Naive B cell (primary cell): Measurements from ENCODE around the gene ZNF496. TPM values are rescaled to one million over a fixed set of nuclear protein-coding genes. Genes with fewer than 3 reads are reported as not detected.
A peak's percentile ranks its signal among the peaks of the same experiment; 100 is the strongest.

Source experiments
- ATAC-seq, 2 donors: fragments of 150-1000 bp; cut with Tn5 transposase; 2 replicates each; pipeline ENCODE4 v1.10.0; 2021; ENCODE audit warnings: low read depth in 2 of 2, mild to moderate bottlenecking in 2 of 2, moderate library complexity in 2 of 2
- DNase-seq: peaks from one replicate; pipeline ENCODE4 v3.0.0; 2022
- H3K27ac Mint-ChIP-seq, 6 donors: one replicate each; pipeline ENCODE4 v1.8.0; 2020 to 2022; ENCODE audit warnings: mild to moderate bottlenecking in 6 of 6, mixed read lengths in 6 of 6, moderate library complexity in 5 of 6, inconsistent platforms in 2 of 6
- H3K27me3 Mint-ChIP-seq, 3 donors: one replicate each; pipeline ENCODE4 v1.8.0; 2021 to 2022; ENCODE audit warnings: mixed read lengths in 3 of 3, mild to moderate bottlenecking in 1 of 3
- H3K36me3 Mint-ChIP-seq, 2 donors: one replicate each; pipeline ENCODE4 v1.8.0; 2020 to 2022; ENCODE audit warnings: mixed read lengths in 2 of 2, inconsistent platforms in 1 of 2, mild to moderate bottlenecking in 1 of 2
- H3K4me1 Mint-ChIP-seq, 3 donors: one replicate each; pipeline ENCODE4 v1.8.0; 2020 to 2022; ENCODE audit warnings: mixed read lengths in 3 of 3, inconsistent platforms in 1 of 3, mild to moderate bottlenecking in 1 of 3, moderate library complexity in 1 of 3
- H3K4me3 Mint-ChIP-seq, 8 donors: one replicate each; pipeline ENCODE4 v1.8.0; 2020 to 2022; ENCODE audit warnings: mild to moderate bottlenecking in 8 of 8, mixed read lengths in 8 of 8, moderate library complexity in 8 of 8, inconsistent platforms in 2 of 8
- H3K9me3 Mint-ChIP-seq, 7 donors: one replicate each; pipeline ENCODE4 v1.8.0; 2020 to 2022; ENCODE audit warnings: mixed read lengths in 7 of 7, mild to moderate bottlenecking in 5 of 7, inconsistent platforms in 2 of 7, moderate library complexity in 1 of 7
- polyA plus RNA-seq, 6 donors: library from polyadenylated mRNA; unstranded; fragments of 300-500 nt; fragmentation: Illumina TruSeq; gene quantifications; one replicate each; pipeline ENCODE4 v1.2.3, GENCODE V29; 2021; ENCODE audit warnings: low read depth in 6 of 6

The ZNF496 gene
- polyA plus RNA-seq, 6 donors from 2014 or later, result 2.8 to 6.6 (median 4.6) TPM

DNA sequence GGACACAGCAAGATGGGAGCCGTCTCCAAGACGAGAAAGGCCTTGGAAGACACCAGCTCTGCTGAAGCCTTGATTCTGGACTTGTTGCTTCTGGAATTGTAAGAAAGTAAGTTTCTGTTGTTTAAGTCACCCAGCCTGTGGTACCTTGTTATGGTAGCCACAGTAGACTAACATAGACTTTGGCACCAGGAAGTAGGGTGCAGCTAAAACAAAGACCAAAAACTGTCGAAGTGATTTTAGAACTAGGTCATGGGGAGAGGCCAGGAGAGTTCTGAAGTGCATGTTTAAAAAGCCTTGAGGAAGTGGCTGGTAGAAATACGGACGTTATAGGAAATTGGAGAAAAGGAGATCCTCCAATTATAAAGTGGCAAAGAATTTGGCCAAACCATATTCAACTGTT is 28.5 kb downstream of the ZNF496 start:
- Mint-ChIP-seq H3K9me3 (no peaks in the 10 kb centered on the region), H3K4me1 (peaks cover 0 to 4% (median 0%) of the 10 kb centered on the region in 3 donors), H3K27ac (no peak overlapping the region), H3K36me3 (peaks cover 30 to 35% of the 10 kb centered on the region in 2 donors), H3K4me3 (no peak overlapping the region), H3K27me3 (no peaks in the 10 kb centered on the region)
- DNase-seq, result no peak
- ATAC-seq, result no peak

- ATAC-seq (no peak), DNase-seq (no peak)
- Mint-ChIP-seq H3K36me3 (peaks cover 19 to 27% of the 10 kb centered on the region in 2 donors), H3K27ac (peak overlapping the region in 1 of 6 donors; percentile 33), H3K9me3 (no peaks in the 10 kb centered on the region), H3K27me3 (no peaks in the 10 kb centered on the region), H3K4me1 (peaks cover 0 to 4% (median 0%) of the 10 kb centered on the region in 3 donors), H3K4me3 (no peak overlapping the region)
Observed at GRCh38 chr1:247301176-247301540, 30.5 kb downstream of the ZNF496 start.

DNA sequence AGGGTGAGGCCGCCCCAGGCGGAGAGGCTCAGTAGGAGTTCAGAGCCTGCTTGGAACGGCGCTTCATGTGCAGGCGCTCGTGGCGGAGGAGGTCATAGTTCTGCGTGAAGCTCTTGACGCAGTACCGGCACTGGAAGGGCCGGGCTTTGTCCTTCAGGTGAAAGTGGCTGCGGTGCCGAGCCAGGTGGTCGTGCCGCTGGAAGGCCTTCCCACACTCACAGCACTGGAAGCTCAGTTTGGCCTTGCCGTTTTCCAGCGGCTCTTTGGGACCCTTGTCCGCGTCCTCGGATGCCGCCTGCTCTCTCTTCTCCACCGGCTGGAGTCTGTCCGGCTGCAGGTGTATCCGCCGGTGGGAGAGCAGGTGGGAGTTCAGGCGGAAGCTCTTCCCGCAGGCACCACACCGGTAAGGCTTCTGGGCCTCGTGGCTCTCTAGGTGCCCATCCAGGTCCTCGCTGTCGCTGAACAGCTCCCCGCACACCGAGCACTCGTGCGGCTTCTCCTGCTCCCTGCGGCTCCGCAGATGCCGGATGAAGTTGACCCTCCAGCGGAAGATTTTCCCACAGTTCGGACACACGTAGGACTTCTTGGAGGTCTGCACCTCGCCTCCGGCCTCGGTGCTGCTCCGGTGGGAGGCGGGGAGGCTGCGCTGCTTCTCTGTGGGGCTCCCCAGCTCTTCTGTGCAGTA is 31.0 kb downstream of the ZNF496 start:
- Mint-ChIP-seq H3K4me3 (no peak overlapping the region), H3K27me3 (no peaks in the 10 kb centered on the region), H3K36me3 (peaks cover 19 to 27% of the 10 kb centered on the region in 2 donors), H3K9me3 (no peaks in the 10 kb centered on the region), H3K27ac (no peak overlapping the region), H3K4me1 (peaks cover 0 to 4% (median 0%) of the 10 kb centered on the region in 3 donors)
- ATAC-seq, result no peak
- no peak for DNase-seq

DNA sequence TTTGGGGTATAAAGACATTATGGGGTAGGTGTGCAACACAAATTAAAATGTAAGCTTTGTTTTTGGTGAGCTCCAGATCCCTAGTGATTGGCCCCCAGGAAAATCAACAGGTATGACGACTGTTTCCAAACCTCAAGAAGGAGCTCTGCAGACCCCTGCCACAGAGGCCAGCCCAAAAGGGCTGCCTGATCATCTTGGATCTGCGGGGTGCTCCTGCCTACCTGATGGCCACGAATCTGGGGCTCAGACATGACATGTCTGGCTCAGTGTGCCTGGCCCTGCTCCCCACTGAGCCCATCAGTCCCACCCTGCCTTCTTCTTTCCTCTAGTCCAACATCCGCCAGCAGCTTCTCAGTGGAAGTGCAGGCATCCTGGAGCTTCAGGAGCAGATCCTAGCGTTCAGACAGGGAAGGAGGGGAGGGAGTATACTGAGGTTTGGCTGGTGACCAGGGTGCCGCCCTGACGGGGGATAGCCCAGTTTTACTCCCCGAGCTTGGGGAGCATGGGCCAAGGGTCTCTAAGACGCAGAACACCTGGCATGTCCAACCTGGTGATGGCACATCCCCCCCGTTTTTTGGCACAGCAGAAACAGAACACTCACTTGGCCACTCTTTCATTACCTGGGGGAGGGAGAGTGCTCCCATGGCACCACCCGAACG is 31.8 kb downstream of the ZNF496 start:
- ATAC-seq (no peak), DNase-seq (no peak)
- no peaks in the 10 kb centered on the region for H3K27me3 Mint-ChIP-seq
- no peak overlapping the region for H3K4me3 Mint-ChIP-seq
- peaks cover 0 to 4% (median 0%) of the 10 kb centered on the region in 3 donors for H3K4me1 Mint-ChIP-seq
- peaks cover 19 to 27% of the 10 kb centered on the region in 2 donors for H3K36me3 Mint-ChIP-seq
- no peak overlapping the region for H3K27ac Mint-ChIP-seq
- peaks cover 0 to 2% (median 0%) of the 10 kb centered on the region in 7 donors for H3K9me3 Mint-ChIP-seq

DNA sequence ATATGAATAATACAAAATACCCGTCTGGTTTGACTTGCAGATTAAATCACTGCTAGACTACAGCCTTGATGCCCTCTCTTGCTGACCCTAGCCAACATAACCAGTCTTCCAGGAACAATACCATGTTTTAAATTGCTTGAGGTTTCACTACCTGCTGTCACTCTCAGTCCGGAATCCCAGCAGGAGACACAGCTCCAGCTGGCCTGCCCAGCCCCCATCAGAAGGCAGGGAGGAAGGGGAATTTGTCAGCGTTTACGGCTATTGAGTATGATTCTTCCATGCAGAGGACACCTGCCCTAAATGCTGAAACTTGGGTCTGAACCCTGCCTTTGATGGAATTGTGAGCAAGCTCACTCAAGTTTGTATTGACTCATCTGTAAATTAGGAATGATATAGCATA is 33.0 kb downstream of the ZNF496 start:
- peaks cover 0 to 4% (median 0%) of the 10 kb centered on the region in 3 donors for H3K4me1 Mint-ChIP-seq
- no peak for ATAC-seq

GRCh38 chr1:247298124-247298481 is 33.6 kb downstream of the ZNF496 start:
- H3K27ac Mint-ChIP-seq, result peak overlapping the region in 1 of 6 donors; percentile 20
- H3K36me3 Mint-ChIP-seq, result peaks cover 17 to 19% of the 10 kb centered on the region in 2 donors
- peaks cover 0 to 4% (median 0%) of the 10 kb centered on the region in 3 donors for H3K4me1 Mint-ChIP-seq
- DNase-seq, result no peak
- no peaks in the 10 kb centered on the region for H3K27me3 Mint-ChIP-seq
- peaks cover 0 to 2% (median 0%) of the 10 kb centered on the region in 7 donors for H3K9me3 Mint-ChIP-seq
- no peak for ATAC-seq
- H3K4me3 Mint-ChIP-seq, result no peak overlapping the region

More for the DNA sequence above, 33.0 kb downstream of the ZNF496 start:
- Mint-ChIP-seq H3K36me3 (peaks cover 19 to 23% of the 10 kb centered on the region in 2 donors), H3K9me3 (peaks cover 0 to 2% (median 0%) of the 10 kb centered on the region in 7 donors), H3K27me3 (no peaks in the 10 kb centered on the region), H3K27ac (no peak overlapping the region), H3K4me3 (no peak overlapping the region)
- DNase-seq, result no peak

DNA sequence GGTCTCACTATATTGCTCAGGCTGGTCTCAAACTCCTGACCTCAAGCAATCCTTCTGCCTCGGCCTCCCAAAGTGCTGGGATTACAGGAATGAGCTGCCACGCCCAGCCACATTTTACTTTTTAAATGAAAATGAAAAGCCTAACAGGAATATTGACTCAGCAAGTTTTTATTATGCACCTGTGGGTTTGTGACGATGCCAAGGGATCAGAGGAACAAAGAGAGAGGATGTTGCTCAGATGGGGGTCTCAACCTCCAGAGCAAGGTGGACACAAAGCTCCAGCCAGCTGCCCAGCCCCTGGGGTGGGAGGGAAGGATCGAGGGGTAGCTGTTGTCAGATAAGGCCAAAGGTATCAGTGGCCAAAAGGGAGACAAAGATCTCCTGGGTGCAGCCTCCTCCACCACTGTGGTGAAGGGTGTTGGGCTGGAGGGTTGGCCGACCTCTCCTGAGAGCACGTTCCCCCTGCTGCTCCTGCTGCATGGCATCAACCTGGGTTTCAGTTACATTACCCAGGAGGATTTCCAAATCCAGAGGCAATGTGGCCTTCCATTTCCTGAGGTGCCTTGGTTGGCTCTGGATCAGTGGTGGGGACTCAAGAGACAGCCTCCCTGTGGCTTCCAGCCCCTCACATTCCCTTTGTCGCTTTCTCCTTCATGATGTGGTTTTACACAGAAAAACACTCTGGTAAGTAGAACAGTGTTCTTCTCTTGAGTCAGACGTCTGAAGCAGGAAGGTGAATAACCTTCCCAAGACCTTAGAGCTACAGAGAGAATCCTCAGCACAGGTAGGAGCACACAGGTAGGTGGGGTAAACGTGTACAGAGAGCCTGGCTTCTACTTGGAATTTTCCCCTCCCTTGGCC is 34.2 kb downstream of the ZNF496 start:
- H3K4me1 Mint-ChIP-seq, result peaks cover 0 to 4% (median 0%) of the 10 kb centered on the region in 3 donors
- peaks cover 11 to 14% of the 10 kb centered on the region in 2 donors for H3K36me3 Mint-ChIP-seq
- H3K27me3 Mint-ChIP-seq, result no peaks in the 10 kb centered on the region
- H3K27ac Mint-ChIP-seq, result peak overlapping the region in 1 of 6 donors; percentile 20
- no peak for DNase-seq
- H3K9me3 Mint-ChIP-seq, result peaks cover 0 to 2% (median 0%) of the 10 kb centered on the region in 7 donors
- ATAC-seq, result no peak
- no peak overlapping the region for H3K4me3 Mint-ChIP-seq

DNA sequence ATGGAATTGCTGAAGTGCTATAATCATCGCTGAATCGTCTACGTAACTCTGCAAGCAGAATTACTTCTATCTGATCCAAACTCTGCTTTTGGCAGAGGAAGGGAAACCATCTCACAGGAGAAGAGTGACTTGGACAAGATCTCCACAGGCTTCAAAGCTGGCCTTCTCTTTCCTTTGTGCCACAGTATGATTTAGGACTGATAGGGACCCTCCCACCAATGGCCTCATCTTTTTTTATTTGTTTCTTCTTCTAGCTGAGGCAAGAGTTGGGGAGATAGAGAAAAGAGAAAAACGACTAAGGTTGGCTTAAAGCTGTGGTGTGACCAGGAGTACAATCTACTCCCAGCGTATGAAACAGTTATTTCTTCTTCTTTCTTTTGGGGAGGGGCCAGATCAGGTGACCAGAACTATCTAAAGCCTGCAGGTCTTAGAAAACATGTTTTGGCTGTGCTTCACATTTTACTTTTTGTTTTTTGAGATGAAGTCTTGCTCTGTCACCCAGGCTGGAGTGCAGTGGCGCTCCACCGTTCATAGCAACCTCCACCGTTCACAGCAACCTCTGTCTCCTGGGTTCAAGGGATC is 35.0 kb downstream of the ZNF496 start:
- H3K27me3 Mint-ChIP-seq, result no peaks in the 10 kb centered on the region
- no peak for ATAC-seq
- no peaks in the 10 kb centered on the region for H3K4me1 Mint-ChIP-seq
- DNase-seq, result no peak
- no peak overlapping the region for H3K4me3 Mint-ChIP-seq
- H3K36me3 Mint-ChIP-seq, result peaks cover 4 to 6% of the 10 kb centered on the region in 2 donors
- H3K9me3 Mint-ChIP-seq, result peaks cover 0 to 2% (median 0%) of the 10 kb centered on the region in 7 donors
- no peak overlapping the region for H3K27ac Mint-ChIP-seq

DNA sequence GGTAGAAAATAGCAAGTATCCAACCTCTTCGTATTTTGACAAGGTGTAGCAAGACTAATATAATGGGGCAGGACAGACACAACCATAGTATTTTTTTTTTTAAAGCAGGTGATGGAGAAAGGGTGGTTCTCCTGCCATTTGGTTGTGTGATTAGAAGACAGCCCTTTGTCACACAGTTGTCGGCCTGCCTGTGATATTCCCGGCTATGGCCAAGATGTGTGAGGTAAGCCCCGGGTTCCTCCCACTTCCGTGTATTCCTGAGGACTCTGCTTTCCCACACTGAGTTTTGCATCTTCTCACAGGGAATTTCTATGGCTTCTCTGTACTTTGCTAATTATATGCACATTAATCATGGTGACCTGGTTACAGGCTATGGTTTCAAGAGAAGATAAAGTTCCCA is 35.9 kb downstream of the ZNF496 start:
- H3K27me3 Mint-ChIP-seq, result no peaks in the 10 kb centered on the region
- ATAC-seq (no peak), DNase-seq (no peak)
- peaks cover 0 to 4% of the 10 kb centered on the region in 2 donors for H3K36me3 Mint-ChIP-seq
- H3K4me1 Mint-ChIP-seq, result no peaks in the 10 kb centered on the region
- no peak overlapping the region for H3K4me3 Mint-ChIP-seq
- no peak overlapping the region for H3K27ac Mint-ChIP-seq
- peaks cover 0 to 2% (median 0%) of the 10 kb centered on the region in 7 donors for H3K9me3 Mint-ChIP-seq

- Mint-ChIP-seq H3K27ac (no peak overlapping the region), H3K27me3 (no peaks in the 10 kb centered on the region), H3K36me3 (peaks cover 0 to 4% of the 10 kb centered on the region in 2 donors), H3K4me3 (no peak overlapping the region), H3K4me1 (no peaks in the 10 kb centered on the region), H3K9me3 (peaks cover 0 to 2% (median 0%) of the 10 kb centered on the region in 7 donors)
- ATAC-seq (no peak), DNase-seq (no peak)
Observed at GRCh38 chr1:247295274-247295684, 36.4 kb downstream of the ZNF496 start.

DNA sequence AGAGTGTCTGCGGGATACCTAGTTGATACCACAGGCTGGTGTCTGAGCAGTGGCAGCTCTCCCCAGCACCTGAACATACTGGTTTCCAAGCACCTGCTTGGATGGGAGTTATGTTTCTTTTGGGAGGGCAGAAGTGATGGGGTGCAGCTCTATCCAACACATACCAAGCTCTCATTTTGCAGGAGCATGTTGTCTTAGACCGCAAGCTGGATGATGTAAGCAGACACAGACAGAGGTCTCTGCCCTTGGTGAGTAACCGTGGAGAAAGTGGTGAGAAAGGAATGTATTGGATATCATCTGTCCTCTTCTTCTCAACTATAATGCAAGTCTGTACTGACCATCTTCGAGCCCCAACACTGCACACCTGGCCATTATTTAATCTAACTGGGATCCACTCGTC is 37.4 kb downstream of the ZNF496 start:
- H3K4me3 Mint-ChIP-seq, result no peak overlapping the region
- ATAC-seq, result no peak
- peaks cover 0 to 3% (median 0%) of the 10 kb centered on the region in 7 donors for H3K9me3 Mint-ChIP-seq
- H3K27ac Mint-ChIP-seq, result no peak overlapping the region
- no peak for DNase-seq
- no peaks in the 10 kb centered on the region for H3K27me3 Mint-ChIP-seq
- H3K4me1 Mint-ChIP-seq, result no peaks in the 10 kb centered on the region
- H3K36me3 Mint-ChIP-seq, result peaks cover 3 to 4% of the 10 kb centered on the region in 2 donors

- Mint-ChIP-seq H3K36me3 (peaks cover 0 to 6% of the 10 kb centered on the region in 2 donors), H3K4me1 (no peaks in the 10 kb centered on the region), H3K9me3 (peaks cover 0 to 11% (median 3%) of the 10 kb centered on the region in 7 donors), H3K27me3 (no peaks in the 10 kb centered on the region), H3K4me3 (no peak overlapping the region), H3K27ac (no peak overlapping the region)
- ATAC-seq (no peak), DNase-seq (no peak)
Observed at GRCh38 chr1:247293047-247293446, 38.6 kb downstream of the ZNF496 start.
